ENCODE results near the gene PCDH9. TPM values are rescaled to one million over a fixed set of nuclear protein-coding genes. Genes with fewer than 3 reads are reported as not detected.
A peak's percentile ranks its signal among the peaks of the same experiment; 100 is the strongest.

The PCDH9 gene
- total and polyA plus RNA-seq, 10 of the 15 experiments (the other 5 are each of a cell fraction or from before 2014, with no cell fraction given), result 0.02 to 2.3 (median 0.05) TPM; not detected in 1

GRCh38 chr13:66585669-66586203, 644.4 kb downstream of the PCDH9 start:
- 29% methylated on average over 1 of the region's 1 CpG for WGBS (ENCODE audit: insufficient coverage, insufficient replicate concordance, low lambda C conversion rate, missing lambda C conversion rate)
- no peak for FAIRE-seq
- Histone ChIP-seq H2AFZ (ENCODE audit: control insufficient read depth, low read depth, low read length) (no peak overlapping the region), H3K4me3 (no peak overlapping the region), H3K4me1 (ENCODE audit: control insufficient read depth, insufficient read depth, low read length) (no peaks in the 10 kb centered on the region), H3K9ac (ENCODE audit: control insufficient read depth, insufficient read depth, low read length) (no peak overlapping the region), H3K27me3 (replicated peaks in 1 of 2; ENCODE audit: control insufficient read depth in 2 of 2, insufficient read depth in 2 of 2, low read length in 1 of 2) (no peaks in the 10 kb centered on the region), H3K27ac (ENCODE audit: control insufficient read depth, insufficient read depth) (no peak overlapping the region), H3K4me2 (ENCODE audit: control insufficient read depth, insufficient read depth) (no peak overlapping the region), H3K9me3 (replicated peaks; ENCODE audit: control insufficient read depth, insufficient read depth, low read length) (no peaks in the 10 kb centered on the region), H3K36me3 (ENCODE audit: control insufficient read depth in 2 of 2, insufficient read depth in 2 of 2, low read length in 1 of 2) (no peaks in the 10 kb centered on the region), H3K79me2 (ENCODE audit: control insufficient read depth, insufficient read depth, low read length) (no peaks in the 10 kb centered on the region), H4K20me1 (ENCODE audit: control insufficient read depth, insufficient read depth) (no peaks in the 10 kb centered on the region)
- ChIA-PET CTCF (no interaction called here), RAD21 (ENCODE audit: unreplicated experiment) (no interaction called here), SMC1A (ENCODE audit: uncharacterized antibody, unreplicated experiment) (no interaction called here), POLR2A (no interaction called here)
- DNase-seq (ENCODE audit: low read depth, low spot score), result no peak
- in situ Hi-C loops (cut with MboI), result no loop called here
- BruUV-seq (replicated peaks), result no TSS peak
- 0 out of 2 replicates have a peak, but pooled peaks have one; percentile 29 for TF ChIP-seq BMI1 (IDR thresholded peaks at IDR 0.05; ENCODE audit: borderline replicate concordance)
- peak; percentile 62; the same call in 1 of the 2 replicates for TF ChIP-seq DPF2 (IDR thresholded peaks at IDR 0.05)
- TF ChIP-seq BCL11A (IDR thresholded peaks at IDR 0.05; ENCODE audit: low read depth, low read length), result peak; percentile 64; the same call in 1 of the 2 replicates
- TF ChIP-seq BCLAF1 (IDR thresholded peaks at IDR 0.05), result no peak
- TF ChIP-seq ZNF24 (IDR thresholded peaks at IDR 0.05), result peak; percentile 94
- TF ChIP-seq LARP7 (IDR thresholded peaks at IDR 0.05), result no peak
- TF ChIP-seq BHLHE40 (IDR thresholded peaks at IDR 0.05; ENCODE audit: borderline replicate concordance in 1 of 2, low read depth in 2 of 2, low read length in 1 of 2), result peak in 1 of 2 experiments; percentile 14; a peak in 1 of 4 replicates
- 0 out of 2 replicates have a peak, but pooled peaks have one; percentile 36 for TF ChIP-seq ZNF217 (IDR thresholded peaks at IDR 0.05)
- peak; percentile 16 for TF ChIP-seq MEF2B (IDR thresholded peaks at IDR 0.05; ENCODE audit: partially characterized antibody, poor library complexity, severe bottlenecking)
- no peak for TF ChIP-seq TBL1XR1 (IDR thresholded peaks at IDR 0.05; ENCODE audit: low read depth, low read length)
- peak; percentile 91 for TF ChIP-seq NR2F1 (conservative IDR thresholded peaks at IDR 0.05)
- peak; percentile 96 for TF ChIP-seq MTA2 (IDR thresholded peaks at IDR 0.05; ENCODE audit: low read depth)
- no peak for TF ChIP-seq SIN3A (IDR thresholded peaks at IDR 0.05; ENCODE audit: low read depth, low read length)
- TF ChIP-seq ZBTB4 (CRISPR knock-in tag; IDR thresholded peaks at IDR 0.05), result no peak
- no peak for TF ChIP-seq NKRF (conservative IDR thresholded peaks at IDR 0.05)
- TF ChIP-seq ATF7 (IDR thresholded peaks at IDR 0.05; ENCODE audit: low read depth), result peak; percentile 16; the same call in 1 of the 2 replicates
- TF ChIP-seq EP300 (IDR thresholded peaks at IDR 0.05; ENCODE audit: borderline replicate concordance in 1 of 2, control insufficient read depth in 1 of 2, low read depth in 2 of 2, low read length in 2 of 2), result peak in 1 of 2 experiments; percentile 45; a peak in 1 of 4 replicates
- peak; percentile 70 for ATAC-seq
- intact Hi-C loops (cut with micrococcal nuclease; ENCODE audit: unreplicated experiment), result no loop called here
